GM19239 (cell line): Measurements from ENCODE around the gene ZNF217.
A peak's percentile ranks its signal among the peaks of the same experiment; 100 is the strongest.
"Not testable (repeated sequence)": the region's sequence is repeated elsewhere in the genome, so short reads cannot be mapped to it uniquely, and the experiment has no call there.

ENCODE experiments used
- DNase-seq: peaks from one replicate; pipeline ENCODE4 v3.0.0; 2011; ENCODE audit warnings: low spot score; ENCODE audit not compliant: insufficient read length
- FAIRE-seq: peaks from 2 replicates; lab custom pipeline; 2011; peaks lifted over from hg19 to GRCh38; lab: Jason Lieb, UNC

The ZNF217 gene

DNA sequence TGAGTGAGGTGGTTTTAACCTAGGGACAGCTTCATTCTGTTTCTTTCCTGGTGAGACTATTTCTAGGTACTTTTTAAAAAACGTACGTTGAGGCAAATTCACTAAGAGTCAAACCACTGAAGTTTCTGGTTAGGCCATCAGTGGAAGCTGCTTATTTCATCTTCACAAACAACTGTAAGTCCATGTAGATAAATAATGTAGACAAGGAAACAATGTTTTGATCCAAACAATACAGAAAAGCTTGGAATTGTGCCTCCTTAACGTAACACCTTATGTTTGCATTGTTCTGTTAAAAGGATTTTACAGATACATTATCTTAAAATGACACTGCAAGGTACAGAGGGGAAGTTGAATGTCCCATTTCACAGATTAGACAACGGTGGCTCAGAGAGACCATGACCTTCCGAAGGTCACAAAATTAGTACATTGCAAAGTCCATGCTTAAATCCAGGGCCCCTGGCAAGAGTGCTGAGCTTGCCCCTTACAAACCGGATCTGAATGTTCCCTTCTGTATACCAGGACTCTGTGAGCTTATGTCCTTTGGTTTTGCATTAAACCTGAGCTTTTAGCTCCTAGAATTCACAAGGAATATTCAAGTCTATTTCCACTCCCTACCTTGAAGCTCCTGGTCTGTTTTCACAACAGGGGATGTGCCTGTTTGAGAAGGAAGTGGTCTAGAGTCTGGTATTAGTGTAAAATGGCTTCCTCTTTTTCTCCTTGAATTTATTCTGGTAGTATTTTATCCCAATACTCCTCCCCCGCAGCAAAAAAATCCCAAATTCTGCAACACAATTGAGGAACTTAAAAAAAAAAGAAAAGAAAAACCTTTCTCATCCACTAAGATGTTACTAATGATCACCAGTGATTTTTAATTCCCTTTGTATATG, 28.9 kb upstream of the ZNF217 start:
- DNase-seq, result no peak
- FAIRE-seq, result peak; percentile 59

DNA sequence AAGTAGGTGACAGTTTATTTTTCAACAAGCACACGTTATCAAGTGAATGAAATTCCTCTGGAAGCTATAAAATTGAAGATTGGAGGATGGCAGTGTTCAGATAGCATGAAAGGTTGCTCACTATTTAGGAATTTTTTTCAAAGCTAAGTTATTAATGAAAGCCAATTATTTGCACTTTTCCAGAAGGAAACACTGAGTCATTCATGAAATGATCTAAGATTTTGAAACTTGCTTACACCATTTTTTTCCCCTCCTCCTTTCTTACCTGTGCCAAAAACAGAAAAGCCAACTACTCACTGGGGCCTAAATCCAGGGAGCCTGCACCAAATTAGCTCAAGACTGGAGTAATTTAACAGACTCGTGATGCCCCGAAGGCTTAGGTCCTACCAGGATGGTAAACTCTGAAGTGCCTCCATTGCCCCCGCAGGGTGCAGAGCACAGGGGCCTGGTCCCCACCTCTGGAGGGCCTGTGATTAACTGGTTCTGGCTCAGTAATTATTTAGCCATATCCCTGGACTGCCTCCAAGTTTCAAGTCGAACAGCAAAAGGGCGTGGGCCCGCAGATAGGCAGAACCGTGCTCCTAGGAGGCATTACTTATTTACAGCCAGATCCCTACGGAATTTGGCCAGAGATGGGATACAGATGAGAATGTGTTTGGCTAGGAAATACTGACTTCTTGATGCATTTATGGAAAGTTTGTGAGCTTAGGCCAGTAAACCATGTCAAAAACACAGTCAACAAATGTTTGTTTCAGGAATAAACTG, 28.0 kb upstream of the ZNF217 start:
- peak; percentile 54 for FAIRE-seq
- DNase-seq, result no peak

DNA sequence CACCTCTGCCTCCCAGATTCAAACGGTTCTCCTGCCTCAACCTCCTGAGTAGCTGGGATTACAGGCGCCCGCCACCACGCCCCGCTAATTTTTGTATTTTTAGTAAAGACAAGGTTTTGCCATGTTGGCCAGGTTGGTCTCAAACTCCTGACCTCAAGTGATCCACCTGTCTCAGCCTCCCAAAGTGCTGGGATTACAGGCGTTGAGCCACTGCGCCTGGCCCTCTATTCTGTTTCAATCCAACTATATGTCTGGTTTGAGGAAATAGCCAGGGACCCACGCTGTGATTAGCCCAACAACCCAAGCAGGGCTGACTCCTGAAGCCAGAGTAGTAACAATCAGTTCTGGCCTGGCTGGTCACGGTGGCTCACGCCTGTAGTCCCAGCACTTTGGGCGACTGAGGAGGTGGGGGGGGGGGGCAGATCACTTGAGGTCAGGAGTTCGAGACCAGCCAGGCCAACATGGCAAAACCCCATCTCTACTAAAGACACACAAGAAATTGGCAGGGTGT, 24.9 kb upstream of the ZNF217 start:
- DNase-seq, FAIRE-seq: not testable (repeated sequence)

DNA sequence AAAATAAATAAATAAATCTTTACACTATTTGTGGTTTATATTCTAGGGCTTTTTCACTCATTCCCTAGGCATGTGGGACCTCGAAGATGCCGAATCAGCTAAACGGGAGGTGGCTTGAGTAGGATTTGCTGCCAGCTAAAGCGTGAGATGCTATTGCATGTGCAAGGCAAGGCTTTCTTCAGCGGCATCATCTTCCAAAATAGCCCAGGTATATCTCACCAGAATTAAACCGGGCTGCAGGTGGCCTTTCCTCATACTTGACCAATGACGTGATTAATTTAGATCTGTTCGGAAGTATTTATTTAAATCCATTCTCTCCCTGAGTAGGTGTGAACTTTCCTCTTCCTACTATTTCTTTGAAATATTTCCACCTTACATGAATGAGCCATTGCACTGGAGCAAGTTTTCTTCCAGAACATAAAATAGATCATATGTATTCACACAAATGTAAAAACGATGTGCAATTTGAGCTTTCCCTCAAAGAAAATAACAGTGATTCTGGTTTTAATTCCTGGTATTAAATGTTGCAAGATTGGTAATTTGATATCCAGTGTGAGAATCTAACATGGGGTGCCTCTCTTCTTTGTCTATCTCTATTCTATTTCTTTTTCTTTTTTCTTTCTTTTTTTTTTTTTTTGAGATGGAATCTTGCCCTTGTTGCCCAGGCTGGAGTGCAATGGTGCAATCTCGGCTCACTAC, 24.3 kb upstream of the ZNF217 start:
- FAIRE-seq, result no peak
- DNase-seq, result no peak

DNA sequence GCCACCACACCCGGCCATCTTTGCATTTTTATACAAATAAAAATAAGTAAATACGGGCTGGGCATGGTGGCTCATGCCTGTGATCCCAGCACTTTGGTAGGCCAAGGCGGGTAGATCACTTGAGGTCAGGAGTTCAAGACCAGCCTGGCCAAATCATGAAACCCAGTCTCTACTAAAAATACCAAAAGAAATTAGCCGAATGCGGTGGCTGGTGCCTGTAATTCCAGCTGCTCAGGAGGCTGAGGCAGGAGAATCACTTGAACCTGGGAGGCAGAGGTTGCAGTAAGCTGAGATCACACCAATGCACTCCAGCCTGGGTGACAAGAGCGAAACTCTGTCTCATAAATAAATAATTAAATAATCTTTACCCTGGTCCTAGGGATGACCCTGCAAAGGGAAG, 22.9 kb upstream of the ZNF217 start:
- FAIRE-seq, DNase-seq: not testable (repeated sequence)

DNA sequence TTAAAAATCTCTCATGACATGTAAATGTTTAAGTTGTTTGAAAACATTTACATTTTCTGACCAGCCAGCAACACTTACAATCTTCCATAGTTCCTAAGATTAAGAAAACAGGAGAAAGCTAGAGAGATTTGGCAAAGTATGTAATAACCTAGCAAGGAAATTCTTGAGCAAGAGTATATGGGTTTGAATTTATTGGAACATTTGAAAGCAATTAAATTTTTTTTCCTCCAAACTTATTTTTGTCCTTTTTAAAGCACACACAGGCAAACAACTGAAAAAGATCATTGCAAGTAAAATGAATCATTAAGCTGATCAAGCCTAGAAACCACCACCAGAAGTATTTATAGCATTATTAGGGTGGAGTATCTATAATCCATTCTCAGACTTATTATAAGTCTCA, 20.1 kb upstream of the ZNF217 start:
- FAIRE-seq (no peak), DNase-seq (no peak)

DNA sequence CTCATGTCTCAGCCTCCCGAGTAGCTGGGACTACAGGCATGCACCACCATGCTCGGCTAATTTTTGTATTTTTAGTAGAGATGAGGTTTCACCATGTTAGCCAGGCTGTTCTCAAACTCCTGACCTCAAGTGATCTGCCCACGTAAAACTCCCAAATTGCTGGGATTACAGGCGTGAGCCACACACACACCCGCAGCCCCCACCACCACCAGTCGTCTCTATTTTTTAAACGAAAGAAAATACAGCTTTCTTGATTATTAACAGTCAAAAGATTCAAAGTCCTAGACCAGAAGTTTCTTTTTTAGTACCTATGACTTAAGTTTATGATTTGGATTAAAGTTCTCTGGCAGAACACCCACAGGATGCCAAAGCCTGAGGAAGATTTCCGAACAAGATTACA, 18.6 kb upstream of the ZNF217 start:
- FAIRE-seq, DNase-seq: not testable (repeated sequence)

DNA sequence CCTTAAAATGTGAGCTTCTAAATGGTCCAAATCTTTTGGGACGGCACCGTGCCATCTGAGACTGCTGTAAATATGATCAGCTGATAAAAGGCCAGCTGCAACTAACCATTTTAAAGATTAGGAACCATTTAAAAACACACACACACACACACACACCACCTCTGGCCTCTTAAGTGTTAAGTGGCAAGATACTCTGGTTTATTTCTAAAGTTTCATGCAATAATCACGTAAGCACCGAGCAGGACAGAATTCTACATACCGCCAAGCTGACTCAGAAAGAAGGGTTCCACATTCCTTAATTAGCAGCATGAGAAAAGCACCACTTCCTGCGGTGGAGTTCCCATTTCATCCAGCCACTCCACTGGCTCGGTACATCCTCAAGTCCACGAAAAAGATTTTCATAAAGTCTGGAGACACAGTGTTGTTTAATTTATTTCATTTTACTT, 17.8 kb upstream of the ZNF217 start:
- peak; percentile 91 for FAIRE-seq
- no peak for DNase-seq

DNA sequence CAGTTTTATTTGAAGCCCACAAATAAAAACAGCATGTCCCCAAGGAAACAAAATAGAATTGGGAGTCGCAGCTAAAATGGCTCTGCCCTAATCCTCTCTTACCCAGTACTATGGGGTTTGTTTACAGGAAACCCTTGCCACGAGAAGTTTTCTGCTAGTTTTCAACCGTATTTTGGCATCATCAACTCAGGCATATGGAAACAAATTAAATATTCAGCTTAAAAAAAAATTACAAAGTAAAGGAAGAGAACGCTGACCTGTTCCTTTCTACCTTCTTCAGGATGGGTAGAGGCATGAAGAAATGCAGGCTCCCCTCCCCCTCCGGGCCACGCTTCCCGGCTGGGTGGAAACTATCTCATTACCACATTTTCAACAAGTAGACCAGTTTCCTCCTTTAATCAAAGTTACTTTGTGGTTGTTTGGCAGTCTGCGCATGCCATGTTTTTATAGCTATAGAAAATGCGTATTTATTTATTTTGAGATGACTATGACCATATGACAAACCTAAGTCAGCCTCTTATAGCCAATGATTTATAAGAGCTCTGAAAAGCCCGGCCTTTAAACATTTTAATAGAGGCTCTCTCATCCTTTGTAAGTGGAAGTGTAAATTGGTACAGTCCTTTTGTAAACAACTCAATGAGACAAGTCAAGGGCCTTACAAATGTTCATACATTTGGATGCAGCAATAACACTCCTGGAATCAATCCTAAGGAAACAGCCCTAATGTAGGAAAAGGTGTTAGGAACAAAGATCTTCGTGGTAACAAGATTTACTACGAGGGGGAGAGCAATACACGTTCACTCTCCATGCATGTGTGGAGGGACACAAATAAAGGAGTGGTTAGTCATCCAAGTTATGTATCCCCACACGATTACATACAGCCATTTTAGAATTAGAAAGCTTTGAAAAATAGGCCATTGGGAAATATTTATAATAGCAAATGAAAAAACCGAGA, 16.1 kb upstream of the ZNF217 start:
- FAIRE-seq (peak; percentile 75), DNase-seq (no peak)

DNA sequence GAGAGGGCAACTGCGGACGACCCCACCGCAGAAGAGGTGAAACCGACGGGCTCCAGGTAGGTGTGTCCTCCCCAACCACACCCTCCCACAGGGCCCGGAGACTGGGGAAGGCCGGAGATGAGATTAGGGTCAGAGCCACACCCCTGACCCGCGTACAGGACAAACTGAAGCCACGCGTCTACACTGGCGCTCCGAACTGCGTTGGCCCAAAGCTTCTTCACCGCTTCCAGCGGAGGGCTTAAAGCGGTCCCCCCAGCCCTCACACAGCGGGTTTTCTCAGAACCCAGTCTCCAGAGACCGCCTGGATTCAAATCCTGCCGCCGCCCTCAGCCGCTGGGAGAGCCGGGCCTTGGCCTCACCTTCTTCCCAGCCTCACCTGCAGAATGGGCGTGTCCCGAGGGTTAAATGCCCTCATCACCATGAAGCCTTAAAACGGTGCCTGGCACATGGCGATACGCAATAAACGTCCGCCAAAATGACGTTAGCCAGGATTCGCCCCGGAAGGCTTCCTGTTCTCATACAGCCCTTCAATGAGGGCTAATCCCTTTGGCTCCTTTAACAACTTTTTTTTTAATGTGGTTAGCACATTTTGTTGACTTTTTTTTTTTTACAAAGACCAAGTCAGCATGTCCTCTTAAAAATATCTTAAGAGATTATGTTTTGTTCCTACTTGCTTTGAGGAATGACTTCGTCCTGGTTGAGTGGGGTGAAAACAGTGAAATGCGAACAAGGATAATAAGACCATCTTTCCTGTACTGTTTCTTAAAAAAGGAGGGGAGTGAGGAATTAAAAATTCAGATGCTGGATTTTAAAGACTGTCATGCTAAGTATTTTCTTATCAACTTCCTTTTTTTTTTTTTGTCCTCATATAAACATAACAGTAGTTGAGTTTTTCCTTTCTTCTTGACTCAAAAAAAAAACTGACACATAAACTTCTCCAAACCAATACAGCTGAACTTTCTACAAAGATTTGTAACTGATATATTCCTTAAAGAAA, 15.1 kb upstream of the ZNF217 start:
- no peak for DNase-seq
- FAIRE-seq, result peak; percentile 75

DNA sequence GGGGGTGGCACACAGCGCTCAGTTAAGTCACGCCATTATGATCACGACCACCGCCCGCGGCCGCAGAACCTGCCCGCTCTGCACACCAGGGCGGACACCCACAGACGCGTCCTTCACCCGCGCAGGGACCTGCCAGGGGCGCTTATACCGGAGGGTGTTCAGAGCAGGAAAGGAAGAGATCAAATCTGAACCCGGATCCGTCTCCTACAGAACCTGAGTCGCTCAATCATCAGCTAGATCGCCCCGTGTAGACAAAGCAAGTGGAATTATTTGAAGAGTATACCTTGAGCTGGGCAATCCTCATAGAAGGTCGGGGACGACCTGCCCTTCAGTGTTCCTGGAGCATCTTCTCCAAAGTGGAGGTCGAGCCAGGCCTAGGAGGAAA, 14.4 kb upstream of the ZNF217 start:
- FAIRE-seq (no peak), DNase-seq (no peak)

DNA sequence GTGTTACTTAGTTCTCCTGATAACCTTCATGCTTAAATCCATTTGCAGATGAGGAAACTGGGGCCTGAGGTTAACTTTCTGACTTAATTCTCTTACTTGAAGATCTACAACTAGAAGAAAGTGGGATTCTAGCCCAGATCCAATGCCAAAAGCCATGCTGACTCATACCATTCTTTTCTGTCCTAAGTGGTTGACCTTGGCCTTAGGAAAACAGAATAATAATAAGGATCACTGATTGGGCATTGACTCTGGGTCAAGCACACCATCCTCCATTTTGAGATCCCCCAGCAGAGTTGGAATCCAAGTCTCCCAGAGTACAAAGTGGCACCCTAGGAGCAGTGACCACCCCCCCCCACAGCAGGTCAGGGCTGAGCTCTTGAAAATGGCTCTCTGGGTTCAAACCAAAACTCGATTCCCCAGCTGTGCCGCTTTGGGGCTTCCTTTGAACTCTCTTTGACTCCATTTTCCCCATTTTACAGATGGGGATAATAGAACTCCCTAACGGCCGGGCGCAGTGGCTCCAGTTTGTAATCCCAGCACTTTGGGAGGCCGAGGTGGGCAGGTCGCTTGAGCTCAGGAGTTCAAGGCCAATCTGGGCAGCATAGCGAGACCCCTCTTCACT, 12.8 kb upstream of the ZNF217 start:
- FAIRE-seq (no peak), DNase-seq (no peak)

DNA sequence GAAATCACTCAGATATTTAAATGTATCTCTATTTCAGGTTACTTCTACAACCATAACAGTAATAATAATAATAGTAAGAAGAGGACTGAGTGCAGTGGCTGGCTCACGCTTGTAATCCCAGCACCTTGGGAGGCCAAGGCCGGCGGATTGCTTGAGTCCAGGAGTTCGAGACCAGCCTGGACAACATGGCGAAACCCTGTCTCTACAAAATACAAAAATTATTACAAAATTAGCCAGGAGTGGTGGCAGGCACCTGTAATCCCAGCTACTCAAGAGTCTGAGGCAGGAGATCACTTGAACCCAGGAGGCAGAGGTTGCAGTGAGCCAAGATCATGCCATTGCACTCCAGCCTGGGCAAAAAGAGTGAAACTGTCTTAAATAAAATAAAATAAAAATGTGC, 11.8 kb upstream of the ZNF217 start:
- not testable (repeated sequence) for DNase-seq, FAIRE-seq

DNA sequence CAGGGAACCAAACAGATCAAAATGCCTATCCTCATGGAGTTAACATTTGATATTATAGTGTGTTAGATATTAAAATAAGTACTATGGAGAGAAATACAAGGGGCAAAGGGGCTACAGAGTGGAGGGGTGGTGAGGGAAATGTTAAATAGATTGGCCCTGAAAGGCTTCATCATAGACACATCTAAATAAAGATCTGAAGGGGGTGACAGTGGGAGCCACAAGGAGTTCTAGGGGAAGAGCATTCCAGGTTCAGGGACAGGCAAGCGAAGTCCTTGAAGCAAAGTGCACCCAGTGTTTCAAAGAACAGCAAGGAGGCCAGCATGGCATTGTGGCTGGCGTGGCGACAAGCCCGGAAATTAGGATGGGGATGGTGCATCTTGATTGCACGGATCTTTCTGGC, 11.2 kb upstream of the ZNF217 start:
- DNase-seq, FAIRE-seq: not testable (repeated sequence)

DNA sequence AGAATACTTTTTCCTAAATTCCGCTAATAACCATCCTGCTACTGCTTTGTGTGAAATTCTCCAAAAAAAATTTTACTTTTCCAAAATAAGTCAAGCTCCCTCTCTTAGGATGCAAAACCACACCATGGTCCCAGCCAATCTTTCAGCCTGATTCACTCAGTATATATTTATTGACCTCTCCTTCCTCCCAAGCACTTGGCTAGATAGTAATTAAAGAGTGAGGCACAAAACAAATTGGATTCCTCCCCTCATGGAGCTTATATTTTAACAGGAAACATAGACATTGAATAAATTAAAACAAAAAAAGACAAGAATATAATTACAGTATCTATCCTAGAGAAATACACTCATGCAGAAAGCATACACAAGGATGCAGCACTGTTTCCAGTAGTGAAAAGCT, 9.0 kb upstream of the ZNF217 start:
- DNase-seq, result no peak
- FAIRE-seq, result no peak

DNA sequence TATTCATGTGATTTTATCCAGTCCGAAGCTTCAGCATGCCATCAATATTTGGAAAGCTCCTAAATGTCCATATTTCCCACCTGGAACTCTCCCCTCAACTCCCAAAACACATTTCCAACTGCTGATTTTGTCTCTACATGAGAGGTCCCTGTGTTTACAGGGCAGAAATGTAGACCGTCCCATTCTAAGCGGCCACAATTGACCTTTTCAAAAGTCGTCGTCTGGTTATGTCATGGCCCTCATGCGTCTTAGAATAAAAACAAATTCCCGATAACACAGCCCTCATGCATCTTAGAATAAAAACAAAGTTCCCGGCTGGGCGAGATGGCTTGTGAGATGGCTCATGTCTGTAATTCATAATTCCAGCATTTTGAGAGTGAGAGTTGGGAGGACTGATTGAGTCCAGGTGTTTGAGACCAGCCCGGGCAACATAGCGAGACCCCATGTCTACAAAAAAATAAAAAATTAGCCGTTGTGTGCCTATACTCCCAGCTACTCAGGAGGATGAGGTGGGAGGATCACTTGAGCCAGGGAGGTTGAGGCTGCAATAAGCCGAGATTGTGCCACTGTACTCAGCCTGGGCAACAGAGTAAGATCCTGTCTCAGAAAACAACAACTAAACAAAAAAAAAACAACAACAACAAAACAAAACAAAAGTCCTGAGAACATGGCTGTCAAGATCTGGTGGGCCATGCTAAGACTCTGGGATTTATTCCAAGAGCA, 6.4 kb upstream of the ZNF217 start:
- DNase-seq (no peak), FAIRE-seq (no peak)

DNA sequence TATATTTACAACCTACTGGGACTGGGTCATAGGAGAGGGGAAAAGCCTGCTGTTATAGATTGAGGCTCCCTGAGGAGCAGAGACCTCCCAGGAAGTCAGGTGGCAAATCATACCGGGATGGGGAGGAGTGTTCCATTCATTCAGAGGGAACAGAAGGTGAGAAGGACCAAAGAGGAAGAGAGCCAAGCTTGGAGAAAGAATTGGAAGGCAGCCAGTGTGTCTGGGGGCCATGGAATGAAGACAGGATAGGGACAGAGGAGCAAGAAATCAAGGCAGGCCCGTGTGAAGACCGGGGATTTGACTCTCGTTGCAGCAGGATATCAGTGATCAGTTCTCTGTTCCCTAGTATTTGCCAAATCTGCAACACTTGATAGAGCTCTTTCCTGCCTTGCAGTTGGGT, 5.7 kb upstream of the ZNF217 start:
- no peak for FAIRE-seq
- DNase-seq, result no peak
